GM19043 (cell line): ENCODE measurements around the gene AFMID.
A peak's percentile ranks its signal among the peaks of the same experiment; 100 is the strongest.

Experiments
- ATAC-seq: cut with Tn5 transposase; IDR thresholded peaks from one replicate; pipeline ENCODE4 v1.9.1; 2021; ENCODE audit warnings: low read depth; ENCODE audit not compliant: unreplicated experiment

AFMID gene

DNA sequence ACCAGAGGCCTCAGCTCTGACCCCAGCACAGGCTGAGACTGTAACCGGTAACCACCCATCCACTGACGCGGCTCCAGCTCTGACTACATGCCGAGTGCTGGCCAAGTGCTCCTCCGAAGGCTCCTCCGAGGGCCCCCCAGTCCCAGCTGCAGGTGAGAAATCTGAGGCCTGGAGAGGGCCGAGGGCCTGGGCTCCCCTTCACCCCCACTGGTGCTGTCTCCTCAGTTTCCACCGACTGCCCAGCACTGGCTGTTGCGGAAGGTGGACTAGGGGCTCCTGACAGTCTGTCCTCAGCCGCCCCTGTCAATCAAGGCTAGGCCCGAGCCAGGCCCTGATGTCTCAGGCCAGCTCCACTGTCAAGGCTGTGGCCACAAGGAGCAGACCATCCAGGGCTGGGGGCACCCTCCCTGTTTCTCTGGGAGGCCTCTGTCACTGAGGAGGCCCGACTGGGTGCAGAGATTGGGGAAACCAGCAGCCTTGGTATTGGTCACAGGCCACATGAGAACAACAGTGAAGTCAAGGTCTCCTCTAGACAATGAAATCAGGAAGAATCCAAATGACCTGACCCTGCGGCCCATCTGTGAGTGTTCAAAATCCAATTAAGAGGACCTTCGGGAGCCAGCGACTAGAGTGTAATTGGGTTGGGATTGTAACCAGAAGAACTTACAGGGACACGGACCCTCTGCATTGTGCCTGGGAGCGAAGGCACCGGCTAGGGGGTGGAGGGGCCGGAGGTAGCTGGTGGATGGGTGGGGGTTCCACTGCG is 49.4 kb downstream of the AFMID start:
- no peak for ATAC-seq

DNA sequence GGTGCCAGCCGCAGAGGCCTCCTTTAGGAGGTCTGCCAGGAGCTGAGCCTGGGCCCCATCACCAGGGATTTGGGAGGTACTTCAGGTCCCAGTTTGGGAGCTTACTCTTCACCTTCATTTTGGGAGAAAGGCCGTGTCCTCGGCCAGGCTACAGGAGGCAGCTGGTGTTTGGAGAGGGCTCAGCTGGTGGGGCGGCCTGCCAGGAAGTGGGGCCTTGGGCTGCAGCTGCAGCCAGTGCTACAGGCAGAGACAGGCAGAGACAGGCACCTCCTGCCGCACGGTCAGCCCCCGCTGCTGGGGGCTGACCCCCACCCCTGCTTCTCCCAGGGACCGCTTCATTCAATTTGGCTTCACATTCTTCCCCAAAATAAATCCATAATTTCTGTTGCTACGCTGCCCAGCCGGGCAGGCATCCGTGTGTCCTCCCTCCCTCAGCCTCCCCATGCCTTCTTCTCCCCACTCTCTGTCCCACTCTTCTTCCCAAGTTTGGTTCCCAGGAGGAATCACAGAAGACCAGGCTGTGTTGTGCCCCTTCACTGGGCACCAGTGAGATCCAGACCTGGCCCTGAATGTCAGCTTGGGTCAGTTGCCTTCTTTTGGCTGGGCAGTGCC is 50.3 kb downstream of the AFMID start:
- ATAC-seq, result no peak

DNA sequence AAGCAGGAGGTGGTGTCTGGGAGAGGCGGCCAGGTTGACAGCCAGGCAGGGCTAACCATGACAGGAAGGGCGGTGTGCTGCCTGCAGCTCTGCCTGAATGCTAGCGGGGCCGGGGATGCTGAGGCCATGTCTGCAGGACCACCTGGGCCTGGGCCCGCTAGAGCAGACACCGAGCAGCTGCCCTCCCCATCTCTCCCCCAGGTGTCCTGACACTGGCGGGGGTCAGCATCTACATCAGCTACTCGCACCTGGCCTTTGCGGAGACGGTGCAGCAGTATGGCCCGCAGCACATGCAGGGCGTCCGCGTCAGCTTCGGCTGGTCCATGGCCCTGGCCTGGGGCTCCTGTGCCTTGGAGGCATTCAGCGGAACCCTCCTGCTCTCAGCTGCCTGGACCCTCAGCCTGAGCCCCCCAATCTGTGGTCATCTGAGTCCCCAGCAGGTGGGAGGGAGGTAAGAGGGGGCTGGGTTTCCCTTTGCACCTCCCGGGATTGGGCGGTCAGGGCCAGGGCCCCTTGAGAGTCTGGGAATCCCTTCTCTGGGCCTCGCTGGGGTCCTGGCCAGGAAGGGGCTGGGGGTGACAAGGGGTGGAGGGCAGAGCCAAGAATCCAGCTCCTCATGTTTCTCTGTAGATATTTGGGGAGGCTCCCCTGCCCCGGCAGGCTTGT is 51.8 kb downstream of the AFMID start:
- ATAC-seq, result no peak

DNA sequence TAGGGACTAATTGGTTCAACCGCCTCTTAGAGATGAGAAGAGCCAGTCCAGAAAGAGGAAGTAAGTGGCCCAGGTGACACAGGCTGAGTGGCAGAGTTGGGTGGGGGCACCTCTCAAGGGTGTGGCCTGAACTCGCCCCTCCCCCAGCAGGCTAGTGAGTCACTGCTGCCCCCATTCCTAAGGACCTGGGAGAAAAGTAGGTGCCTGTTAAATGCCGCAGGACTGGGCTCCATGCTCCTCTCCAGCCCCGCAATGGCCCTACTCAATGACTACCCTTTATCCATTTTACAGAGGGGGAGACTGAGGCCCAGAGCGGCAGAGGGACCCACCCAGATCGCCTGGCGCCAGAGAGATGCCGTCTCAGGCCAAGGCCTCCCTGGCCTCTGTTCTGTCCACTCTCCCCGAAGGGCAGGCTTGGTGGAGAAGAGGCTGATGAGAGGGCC is 52.3 kb downstream of the AFMID start:
- ATAC-seq, result no peak

DNA sequence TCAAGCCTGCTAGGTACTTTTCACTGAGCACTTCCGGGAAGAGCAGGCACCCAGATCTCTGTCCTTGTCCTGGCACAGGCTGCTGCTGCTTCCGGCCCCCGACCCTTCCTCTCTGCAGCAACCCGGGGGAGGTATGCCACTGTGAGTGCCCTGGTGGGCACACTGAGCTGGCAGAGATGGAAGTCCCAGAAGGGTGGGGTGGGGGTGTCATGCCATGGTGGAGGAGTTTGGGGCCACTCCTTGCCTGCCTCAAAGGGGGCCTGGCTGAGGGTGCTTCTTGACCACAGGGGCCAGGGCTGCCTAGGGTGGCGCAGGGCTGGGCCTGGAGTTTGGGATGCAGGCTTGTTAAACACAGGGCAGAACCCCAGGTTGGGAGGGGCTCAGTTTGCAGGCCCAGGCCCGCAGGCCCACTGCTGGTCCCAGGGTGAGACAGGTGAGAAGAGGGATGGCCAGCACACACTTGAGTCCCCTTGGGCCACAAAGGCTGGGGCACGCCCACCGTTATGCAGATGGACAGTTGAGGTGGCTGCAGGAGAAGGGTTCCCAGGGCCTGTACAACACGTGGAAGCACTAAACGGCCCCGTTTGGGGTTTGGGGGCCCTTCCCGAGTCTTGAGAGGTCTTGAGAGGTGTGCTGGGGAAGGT is 53.0 kb downstream of the AFMID start:
- ATAC-seq, result no peak

DNA sequence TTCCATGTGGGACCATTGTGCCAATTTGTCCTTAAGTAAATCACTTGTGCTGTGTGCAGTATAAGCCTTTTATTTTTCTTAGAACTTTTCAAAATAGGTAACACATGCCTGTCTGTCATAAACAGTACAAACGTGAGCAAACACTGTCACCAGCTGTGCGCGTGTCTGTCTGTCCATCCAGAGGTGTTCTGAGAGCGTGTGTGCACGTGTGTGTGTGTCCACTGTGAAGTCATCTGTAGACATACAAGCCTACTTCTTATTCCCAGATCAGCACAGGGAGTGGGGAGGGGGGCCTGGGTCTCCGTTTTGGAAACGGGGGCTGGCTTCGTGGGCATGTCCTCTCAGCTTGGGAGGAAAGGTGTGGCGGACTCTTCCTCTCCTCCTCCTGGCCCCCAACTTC is 53.7 kb downstream of the AFMID start:
- no peak for ATAC-seq

DNA sequence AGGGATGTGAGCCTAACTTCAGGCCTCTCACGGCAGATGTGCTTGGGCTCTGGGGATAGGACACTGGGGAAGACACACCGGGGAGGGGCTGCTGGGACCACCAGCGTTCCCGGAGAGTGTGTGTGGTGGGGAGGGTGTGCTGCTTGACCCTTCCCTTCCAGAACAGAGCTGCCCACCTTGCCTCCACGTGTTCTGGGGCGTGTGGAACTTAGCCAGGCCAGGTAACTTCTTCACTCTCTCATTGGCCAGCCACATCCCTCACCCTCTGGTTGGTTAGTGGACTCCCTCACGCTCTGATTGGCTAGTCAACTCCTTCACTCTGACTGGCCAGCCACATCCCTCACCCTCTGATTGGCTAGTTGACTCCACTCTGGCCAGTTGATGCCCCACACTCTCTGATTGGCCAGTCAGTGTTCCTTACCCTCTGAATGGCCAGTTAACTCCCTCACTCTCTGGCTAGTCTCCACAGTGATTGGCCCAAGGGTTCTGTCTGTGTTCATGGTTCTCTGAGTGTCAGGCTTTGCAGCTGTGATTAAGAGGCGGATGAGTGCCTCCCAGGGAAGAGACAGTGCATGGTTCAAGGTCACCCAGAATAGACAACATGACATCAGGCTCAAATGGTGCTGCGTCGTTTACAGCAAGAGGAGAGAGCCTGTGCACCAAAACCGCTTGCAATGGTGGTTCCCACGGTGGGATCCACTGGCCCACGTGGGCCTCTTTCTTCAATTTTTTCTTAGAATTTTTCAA is 54.3 kb downstream of the AFMID start:
- no peak for ATAC-seq

DNA sequence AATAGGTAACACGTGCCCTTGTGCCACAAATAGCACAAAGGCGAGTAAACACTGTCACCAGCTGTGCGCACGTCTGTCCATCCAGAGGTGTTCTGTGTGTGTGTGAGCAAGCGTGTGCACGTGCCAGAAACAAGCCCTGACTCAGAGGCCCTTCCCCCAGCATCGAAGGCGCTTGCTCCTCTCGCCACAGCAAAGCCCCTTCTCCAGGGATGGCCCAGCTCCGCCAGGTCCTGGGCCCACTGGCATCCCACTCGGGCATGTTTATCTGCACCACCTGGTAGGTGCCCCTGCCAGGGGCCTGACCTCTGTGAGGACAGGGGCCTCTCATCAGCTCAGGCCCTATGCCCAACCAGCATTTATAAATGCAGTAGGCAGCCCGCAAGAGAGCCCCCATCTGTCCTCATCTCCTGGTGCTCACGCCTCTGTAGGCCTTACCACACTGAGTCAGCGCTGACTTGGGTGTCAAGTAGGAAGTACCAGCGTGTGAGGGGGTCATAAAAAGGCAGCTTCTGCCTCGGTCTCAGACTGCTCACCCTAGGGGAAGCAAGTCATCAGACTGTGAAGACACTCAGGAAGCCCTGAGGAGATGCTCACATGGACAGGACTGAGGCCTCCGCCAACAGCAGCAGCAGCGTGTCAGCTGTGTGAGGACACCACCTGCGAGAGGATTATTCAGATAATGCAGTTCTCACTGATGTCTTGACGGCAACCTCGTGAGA is 55.0 kb downstream of the AFMID start:
- peak; percentile 56 for ATAC-seq

DNA sequence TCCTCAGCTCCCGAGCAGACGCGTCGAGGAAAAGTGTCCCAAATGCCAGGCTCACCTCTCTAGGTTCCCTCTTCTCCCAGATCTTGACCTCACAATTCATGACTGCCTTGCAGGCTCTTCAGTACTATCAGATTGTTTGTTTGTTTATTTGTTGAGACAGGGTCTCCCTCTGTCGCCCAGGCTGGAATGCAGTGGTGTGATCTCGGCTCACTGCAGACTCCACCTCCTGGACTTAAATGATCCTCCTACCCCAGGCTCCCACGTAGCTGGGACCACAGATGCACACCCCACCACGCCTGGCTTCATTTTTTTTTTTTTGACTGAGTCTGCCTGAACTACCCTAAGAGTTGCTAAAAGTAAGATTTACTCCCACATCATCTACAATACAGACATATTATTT is 60.1 kb downstream of the AFMID start:
- no peak for ATAC-seq

DNA sequence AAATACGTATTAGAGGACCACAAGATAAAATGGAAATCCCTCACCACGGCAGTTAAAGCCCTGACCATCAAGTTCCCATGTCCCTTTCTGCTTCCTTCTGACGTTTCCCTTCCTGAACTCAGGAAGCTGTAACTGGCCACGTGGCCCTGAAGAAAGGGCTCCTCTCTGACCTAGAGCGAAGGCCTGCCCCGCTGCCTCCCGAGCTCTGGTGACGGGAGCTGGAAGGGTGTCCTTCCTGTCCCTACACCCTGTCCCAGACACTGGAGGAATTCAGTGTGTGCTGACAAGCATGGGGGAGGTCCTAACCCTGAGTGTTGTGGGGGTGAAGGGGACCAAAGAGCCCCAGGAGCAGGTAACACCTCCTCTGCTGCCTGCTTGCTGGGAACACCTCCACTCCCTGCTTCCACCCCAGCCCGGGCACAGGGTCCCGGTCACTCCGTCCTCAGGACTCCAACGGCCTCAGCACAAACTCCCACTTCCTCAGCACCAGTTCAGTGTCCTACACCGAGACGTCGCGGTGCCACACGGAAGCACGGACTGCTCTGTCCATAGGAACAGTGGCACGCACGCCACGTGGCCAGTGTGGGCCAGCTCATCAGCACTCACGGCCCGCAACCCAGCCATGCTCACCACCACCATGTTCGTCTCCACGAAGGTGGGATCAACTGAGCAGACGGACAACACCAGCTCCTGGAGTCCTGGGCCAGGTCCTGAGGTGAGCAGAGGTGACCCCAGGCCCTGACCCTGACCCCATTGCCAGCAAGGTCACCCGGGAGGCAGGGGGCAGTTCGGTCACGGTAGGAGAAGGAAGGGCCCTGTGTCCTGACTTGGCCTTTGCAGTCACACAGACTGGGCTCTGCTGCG is 61.1 kb downstream of the AFMID start:
- no peak for ATAC-seq

DNA sequence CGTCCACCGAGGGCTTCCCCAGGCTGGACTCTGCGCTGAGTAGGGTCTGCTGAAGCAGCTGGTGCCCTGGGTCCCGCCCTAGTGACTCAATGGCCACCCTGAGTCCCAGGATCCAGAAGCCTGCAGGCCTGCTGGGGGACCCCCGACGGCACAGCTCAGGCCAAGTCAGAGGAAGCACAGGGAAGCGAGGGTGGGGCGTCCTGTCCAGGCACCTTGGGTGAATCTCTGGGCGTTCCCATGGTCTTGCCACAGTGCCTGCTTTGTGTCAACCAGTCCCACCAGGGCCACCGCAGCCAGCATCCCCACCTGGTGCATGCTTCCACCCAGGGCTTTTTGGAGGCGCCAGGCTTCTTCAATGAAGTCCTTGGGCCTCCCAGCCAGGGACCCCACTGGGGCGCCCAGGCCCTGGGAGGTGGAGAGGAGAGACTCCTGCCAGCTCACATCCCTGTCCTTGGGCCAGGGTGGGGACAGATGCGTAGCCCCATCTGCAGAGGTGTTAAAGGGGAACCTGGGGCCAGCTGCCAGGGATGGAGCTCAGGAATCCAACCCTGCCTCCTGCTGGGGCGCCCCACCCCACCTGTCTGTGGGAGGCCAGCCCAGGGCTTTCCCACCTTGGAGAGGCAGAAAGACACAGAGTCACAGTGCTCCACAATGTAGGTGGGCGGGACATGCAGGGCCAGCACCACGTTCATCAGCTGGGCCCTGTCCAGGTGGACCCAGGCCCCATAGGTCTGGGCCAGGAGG is 62.1 kb downstream of the AFMID start:
- no peak for ATAC-seq

DNA sequence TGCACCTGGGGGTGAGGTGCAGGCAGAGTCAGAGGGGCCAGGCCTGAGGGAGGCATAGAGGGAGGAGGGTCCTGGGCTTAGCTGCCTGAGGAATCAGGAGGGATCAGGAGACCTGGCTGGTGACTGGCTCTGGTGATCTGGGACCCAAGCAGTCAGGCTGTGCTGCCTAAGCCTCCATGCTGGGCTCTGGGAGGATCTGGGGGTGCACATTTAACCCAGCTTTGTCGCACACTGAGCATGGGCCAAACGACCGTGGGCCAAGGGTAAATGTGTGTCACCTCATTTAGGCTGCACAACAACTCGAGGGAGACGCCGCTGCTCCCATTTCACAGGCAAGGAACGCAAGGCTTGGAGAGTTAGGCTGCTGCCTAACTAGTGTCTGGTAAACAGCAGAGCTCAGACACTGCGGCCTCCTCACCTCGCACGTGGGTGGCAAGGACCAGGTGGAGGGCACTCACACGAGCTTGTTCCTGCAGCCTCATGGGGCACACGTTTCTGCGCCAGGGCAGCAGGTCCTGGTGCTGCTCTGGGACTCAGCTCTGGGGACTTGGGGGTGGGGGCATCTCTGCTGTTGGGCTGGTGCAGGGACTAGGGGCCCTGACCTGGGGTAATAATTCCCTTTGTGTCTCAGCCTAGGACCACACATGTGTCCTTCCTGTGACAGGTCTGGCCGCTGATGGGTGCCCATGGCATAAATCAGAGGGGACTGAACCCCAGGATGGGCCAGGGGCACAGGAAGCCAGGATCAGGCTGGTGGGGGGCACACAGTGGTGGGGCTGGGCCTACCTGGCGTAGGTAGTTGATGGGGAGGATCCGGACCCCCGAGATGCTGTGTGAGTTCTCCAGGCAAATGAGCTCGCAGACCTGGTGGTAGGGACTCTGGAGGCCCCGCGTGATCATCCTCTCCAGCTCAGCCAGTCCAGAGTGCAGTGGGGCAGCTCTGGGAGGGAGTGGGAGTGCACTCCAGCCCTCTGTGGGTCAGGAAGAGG is 63.0 kb downstream of the AFMID start:
- no peak for ATAC-seq

DNA sequence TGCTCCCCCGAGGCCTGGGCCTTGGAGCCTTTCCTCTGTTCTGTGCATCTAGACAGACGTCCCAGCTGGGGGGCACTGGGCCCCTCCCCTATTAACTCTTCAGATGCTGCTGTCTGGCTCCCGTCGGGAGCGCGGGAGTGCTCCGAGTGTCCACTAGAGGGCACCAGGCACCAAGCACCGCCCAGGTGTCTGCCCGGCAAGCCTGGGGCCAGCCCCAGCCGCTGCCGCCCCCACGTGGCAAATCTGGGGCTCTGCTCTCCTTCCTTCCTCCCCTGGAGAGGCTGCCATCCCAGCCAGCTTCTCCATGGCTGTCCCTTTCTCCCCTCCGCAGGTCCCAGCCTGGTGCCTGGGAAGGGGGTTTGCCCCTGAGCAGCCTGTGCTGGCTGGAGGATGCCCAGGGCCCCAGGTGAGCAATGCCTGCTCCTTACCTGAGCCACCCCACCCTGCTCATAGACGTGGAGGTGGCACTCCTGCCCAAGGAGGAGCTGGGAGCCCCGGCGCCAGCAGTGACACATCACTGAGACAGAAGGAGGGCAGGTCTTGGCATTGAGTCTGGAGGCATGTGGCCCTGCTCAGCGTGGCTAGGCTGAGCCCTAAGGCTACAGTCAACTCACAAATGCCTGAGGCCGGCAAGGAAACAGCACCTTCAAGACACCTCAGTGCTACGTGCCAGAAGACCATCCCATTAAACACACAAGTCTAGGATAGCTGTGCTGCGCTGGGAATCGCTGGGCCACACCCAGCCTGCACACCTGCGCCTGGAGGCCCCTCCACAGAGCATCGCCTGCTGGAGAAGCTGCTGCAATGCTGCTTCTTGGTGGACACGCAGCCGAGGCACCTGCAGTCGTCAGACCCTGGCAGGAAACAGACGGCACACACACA is 64.0 kb downstream of the AFMID start:
- ATAC-seq, result peak; percentile 40

DNA sequence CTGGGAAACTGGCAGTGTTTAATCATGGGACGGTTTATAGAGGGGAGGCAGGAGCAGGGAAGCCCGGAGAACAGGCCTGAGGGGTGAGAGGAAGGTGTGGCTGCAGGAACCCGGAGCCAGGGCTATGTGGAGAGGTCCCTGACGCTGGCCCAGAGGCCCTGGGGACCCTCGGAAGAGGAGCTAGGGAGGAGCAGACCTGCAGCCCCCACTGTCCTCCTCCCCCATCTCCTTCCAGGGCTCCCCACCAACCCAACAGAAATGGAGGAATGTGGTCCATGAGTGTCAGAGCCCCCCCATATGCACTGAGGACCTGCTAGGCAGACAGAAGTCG is 64.6 kb downstream of the AFMID start:
- no peak for ATAC-seq

DNA sequence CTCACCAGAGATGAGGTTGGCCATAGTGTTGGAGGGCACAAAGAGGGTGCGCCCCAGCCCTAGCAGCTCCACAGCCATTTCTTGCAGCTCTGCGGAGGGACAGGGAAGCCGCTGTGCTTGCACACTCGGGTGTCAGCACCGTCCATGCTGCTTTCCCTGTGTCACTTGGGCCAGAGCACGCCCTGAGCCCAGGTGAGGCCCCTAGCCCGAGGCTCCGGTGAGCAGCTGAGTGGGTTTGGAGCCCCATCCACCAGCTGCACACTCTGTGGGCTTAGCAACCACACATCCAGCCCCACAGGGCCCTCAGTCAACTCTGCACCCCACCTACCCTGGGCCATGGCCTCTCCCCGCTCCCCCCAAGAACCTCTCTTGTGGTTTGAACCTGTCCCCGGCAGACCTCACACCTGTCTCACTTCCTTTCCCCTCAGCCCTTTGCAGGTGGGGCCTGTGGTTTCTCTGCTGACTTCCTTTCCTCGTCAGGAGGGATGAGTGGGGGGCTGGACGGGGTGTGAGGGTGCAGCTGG is 65.0 kb downstream of the AFMID start:
- ATAC-seq, result no peak
